Measurements from ENCODE around the gene MAP3K5.

The MAP3K5 gene

GRCh38 chr6:136582711-136583471 is 209.4 kb downstream of the MAP3K5 start:
- DNase-seq (ENCODE audit: low read depth, low spot score), result no peak

- no peak for DNase-seq (ENCODE audit: low read depth, low spot score)
Measured at GRCh38 chr6:136579800-136580199, 212.5 kb downstream of the MAP3K5 start.

GRCh38 chr6:136576821-136577220 is 215.5 kb downstream of the MAP3K5 start:
- DNase-seq (ENCODE audit: low read depth, low spot score), result no peak

DNA sequence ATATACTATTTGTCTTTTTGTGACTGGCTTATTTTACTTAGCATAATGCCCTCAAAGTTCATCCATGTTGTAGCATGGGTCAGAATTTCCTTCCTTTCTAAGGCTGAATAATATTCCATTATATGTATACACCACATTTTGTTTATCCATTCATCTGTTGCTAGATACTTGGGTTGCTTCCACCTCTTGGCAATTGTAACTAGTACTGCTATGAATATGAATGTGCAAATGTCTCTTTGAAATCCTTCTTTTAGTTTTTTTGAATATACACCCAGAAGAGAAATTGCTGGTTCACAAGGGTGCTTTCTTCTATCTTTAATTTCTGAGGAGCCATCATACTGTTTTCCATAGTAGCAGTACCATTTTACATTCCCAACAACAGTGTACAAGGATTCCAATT is 220.8 kb downstream of the MAP3K5 start:
- no peak for DNase-seq (ENCODE audit: low read depth, low spot score)

DNA sequence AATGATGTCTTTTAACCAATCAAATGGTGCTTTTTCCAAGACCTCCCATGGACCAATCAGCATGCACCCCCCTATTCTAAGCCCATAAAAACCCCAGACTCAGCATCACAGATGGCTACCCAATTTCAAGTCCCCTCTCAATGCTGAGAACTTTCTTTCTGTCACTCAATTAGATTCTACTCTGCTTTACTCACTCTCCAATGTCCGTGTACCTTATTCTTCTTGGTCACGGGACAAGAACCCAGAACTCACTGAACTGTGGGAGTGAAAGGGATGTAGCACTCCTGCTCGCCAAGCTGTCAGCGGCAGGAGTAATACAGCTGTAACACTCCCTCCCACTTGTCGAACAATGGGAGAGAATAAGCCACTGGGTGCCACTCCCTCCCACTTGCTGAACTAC is 221.2 kb downstream of the MAP3K5 start:
- no peak for DNase-seq (ENCODE audit: low read depth, low spot score)

DNA sequence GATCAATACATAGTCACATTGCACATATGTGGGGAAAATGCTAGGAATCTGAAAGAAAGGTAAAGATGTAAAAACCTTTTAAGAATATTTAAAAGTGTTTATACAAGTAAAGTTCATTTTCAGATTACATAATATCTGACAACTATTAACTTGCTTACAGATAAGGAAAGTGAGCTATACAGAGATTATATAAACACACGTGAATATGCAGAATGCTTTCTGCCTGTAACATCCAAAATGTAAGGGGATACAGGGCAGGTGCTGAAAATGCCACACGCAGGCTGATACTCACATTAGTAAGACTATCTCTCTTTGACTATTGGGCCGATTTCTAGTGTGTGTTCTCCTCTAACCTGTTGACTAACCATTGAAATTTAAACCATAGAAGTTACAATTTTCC is 224.1 kb downstream of the MAP3K5 start:
- DNase-seq (ENCODE audit: low read depth, low spot score), result no peak

GRCh38 chr6:136567688-136568087 is 224.6 kb downstream of the MAP3K5 start:
- DNase-seq (ENCODE audit: low read depth, low spot score), result no peak

GRCh38 chr6:136566851-136567250 is 225.4 kb downstream of the MAP3K5 start:
- DNase-seq (ENCODE audit: low read depth, low spot score), result no peak

GRCh38 chr6:136566007-136566487 is 226.2 kb downstream of the MAP3K5 start:
- DNase-seq (ENCODE audit: low read depth, low spot score), result no peak

DNA sequence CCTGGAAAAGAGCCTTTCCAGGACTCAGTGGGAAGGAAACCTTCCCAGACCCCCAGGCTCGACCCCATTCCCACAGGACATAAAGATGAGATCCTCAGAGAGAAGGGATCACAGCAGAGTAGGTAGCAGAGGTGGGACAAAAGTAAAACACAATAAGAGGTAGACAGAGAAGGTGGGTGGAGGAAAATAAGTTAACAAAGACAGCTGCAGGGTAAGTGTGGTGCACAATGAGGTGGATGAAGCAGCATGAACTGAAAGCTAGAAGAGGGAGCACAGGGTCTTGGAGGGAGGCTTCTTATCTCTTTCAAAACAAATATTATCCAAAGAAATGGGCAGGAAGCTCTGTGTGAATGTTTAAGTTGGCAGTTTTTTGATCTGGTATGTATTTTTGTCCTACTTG is 228.1 kb downstream of the MAP3K5 start:
- no peak for DNase-seq (ENCODE audit: low read depth, low spot score)

GRCh38 chr6:136563386-136564152 is 228.7 kb downstream of the MAP3K5 start:
- no peak for DNase-seq (ENCODE audit: low read depth, low spot score)

DNA sequence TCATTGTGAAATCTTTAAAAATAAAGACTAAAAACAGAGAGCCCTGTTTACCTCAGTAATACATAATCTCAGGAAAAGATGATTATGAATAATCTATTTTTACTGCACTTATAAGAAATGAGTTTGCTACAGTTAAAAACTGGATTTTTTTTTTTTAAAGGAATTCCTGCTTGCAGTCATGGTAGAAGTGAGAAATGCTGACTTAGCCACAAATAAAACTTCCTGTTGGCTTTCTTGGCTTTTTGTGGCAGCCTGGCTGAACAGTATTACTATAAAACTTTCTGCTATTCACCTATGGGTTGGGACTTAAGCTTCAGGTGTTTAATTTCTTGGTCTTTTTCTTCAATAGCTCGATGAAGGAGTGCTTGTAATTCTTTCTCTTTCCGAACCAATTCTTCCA is 230.1 kb downstream of the MAP3K5 start:
- DNase-seq (ENCODE audit: low read depth, low spot score), result no peak

- no peak for DNase-seq (ENCODE audit: low read depth, low spot score)
Measured at GRCh38 chr6:136553166-136553787, 239.0 kb downstream of the MAP3K5 start.

DNA sequence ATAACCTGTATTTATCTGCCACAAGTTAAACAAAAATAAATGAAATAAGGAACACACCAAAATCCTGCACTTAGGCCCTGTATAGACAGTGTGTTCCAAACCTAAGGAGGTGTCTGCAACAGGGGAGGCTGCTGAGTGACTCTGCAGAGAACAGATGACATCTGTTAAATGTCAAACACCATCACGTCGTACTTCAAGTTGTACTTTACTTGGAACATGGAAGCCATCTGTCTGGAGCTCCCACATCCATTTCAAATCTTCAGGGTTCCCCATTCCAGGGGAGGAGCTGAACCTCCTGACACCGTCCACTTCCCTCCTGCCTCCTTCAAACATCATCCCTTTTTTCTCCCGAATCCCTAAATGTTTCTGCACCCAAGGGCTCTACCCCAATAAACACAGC is 240.2 kb downstream of the MAP3K5 start:
- no peak for DNase-seq (ENCODE audit: low read depth, low spot score)

GRCh38 chr6:136551103-136551502 is 241.2 kb downstream of the MAP3K5 start:
- no peak for DNase-seq (ENCODE audit: low read depth, low spot score)

DNA sequence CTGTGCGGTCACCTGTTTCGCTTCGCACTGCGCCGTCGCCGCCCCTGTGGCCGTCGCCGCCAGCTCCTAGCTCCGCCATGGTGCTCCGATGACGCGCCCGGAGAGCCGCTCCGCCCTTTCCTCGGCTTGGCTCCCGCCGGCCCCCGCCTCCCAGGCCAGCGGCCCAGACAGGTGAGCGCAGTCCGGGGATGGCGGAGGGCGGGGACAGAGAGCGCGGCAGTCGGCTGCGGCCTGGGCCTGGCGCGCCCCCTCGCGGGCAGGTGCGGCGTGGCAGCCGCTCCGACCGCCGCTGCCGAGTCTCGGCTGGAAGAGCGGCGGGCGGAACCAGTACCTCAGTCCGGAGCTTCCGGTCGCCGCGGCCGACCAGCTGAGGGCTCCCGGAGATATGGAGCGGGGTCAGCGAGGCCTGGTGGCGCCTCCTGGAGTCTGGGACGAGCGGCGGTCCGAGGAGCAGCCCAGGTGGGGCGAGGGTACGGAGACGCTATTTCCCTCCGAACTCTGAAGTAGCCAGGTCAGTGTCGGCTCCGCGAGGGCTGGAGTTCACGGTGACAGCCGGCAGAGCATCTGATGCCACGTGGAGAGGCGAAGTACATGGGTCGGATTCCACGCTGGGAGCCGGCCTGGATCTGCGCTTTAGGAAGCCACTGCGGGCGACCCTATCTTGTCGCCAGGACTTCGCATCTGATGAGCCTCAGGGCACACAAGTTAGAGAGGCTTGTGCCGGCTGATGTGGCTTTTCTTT is 241.8 kb downstream of the MAP3K5 start, which contains the start of gene MAP7:
Gene MAP7, minus strand, starts transcription at position 93 of the 742 bp plus-strand sequence. Its CDS starts 14 bp downstream, at position 79.
- peak; percentile 94 for DNase-seq (ENCODE audit: low read depth, low spot score)

GRCh38 chr6:136550045-136550329 is 242.3 kb downstream of the MAP3K5 start:
- DNase-seq (ENCODE audit: low read depth, low spot score), result no peak

DNA sequence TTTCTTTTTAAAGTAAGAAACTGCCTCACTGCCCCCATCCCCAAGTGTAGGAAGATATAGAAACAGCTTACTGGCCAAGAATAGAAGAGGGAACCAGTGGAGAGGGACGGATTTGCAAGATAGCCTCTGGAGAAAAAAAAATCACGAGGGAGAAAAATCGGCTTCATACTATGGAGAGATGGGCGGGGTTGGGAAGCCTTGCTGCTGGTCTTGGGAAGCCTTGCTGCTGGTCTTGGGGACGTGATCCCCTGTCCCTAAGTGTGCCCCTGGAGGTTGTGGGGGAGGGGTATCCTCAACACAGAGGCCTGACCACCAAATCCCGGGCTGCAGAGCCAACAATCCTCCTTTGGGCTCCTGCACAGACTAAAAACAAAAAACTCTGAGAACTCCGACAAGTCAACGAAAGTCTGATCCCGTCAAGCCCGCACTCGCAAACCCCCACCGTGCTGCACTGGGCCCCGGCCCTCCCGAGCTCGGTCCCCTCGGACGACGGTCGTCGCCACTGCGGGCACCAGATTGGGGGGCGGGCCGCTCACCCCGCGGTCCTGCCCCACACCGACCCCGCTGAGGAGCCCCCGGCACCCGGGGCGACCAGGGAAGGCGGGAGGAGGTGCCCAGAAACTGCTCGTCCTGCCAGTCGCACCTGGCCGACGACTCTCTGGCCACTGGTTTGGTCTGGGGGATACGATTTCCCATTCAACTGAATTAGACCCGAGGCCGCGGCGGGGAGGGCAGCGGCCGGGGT is 242.8 kb downstream of the MAP3K5 start:
- DNase-seq (ENCODE audit: low read depth, low spot score), result peak; percentile 42

GRCh38 chr6:136548582-136549299 is 243.5 kb downstream of the MAP3K5 start:
- DNase-seq (ENCODE audit: low read depth, low spot score), result no peak

DNA sequence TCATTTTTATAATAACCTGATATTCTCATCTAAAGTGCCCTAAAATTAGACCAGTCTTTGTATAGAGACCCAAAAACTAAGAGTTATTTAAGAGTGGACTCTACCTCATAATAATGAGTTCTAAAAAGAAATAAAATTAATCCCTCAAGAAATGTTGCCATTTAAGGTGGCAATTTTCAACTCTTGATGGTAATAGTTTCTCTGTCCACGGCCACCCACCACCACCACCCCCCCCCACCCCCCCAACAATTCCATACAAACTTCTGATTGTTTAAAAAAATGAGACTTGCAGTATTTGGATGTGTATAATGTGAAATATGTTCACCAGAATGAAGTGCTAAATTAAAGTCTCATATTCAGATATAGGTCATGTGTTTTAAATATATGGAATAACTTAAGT is 244.4 kb downstream of the MAP3K5 start:
- DNase-seq (ENCODE audit: low read depth, low spot score), result no peak

DNA sequence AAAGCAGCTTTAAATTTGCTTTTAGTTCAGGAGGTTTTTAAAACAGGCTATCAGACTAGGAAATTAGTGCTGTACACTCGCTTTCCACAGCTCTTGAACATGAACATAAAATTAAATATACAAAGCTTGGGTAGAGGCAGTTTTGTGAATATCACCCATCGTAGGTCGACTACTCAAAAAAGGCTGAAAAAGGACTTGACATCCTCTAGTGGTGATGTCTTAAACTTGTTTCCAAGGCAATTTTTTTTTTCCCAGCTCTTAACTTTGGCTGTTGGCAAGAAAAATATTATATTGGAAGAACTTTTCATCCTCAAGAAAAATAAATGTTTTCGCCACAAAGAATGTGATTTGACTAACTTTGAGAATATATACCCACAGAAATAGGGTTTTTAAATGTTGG is 244.9 kb downstream of the MAP3K5 start:
- no peak for DNase-seq (ENCODE audit: low read depth, low spot score)
